Keratinocyte (primary cell): ENCODE results near the gene RRBP1. TPM values are rescaled to one million over a fixed set of nuclear protein-coding genes. Genes with fewer than 3 reads are reported as not detected.

Source experiments
- DNase-seq: peaks from one replicate; pipeline ENCODE4 v3.0.0-alpha.2; 2011; ENCODE audit warnings: low read depth, missing footprints, low spot score
- FAIRE-seq: peaks from 2 replicates; lab custom pipeline; 2011; peaks lifted over from hg19 to GRCh38; lab: Jason Lieb, UNC
- H2AFZ ChIP-seq: 2 replicates; pipeline ENCODE4 v1.6.0; 2012; ENCODE audit warnings: low read length, control low read depth, inconsistent platforms; ENCODE audit not compliant: control insufficient read depth
- H3K27ac ChIP-seq: 2 replicates; pipeline ENCODE4 v1.5.1; 2011; ENCODE audit warnings: low read length; ENCODE audit not compliant: control insufficient read depth, insufficient read depth
- H3K27me3 ChIP-seq: 3 replicates; pipeline ENCODE4 v1.6.0; 2011; ENCODE audit warnings: low read length; ENCODE audit not compliant: control insufficient read depth, insufficient read depth; ENCODE audit errors: extremely low read depth
- H3K36me3 ChIP-seq, 2 experiments: 2 replicates in 1 of 2; 3 replicates in 1 of 2; pipeline ENCODE4 v1.5.1; 2011; ENCODE audit warnings: low read length in 2 of 2, mild to moderate bottlenecking in 1 of 2; ENCODE audit not compliant: control insufficient read depth in 2 of 2, insufficient read depth in 2 of 2; ENCODE audit errors: extremely low read depth in 1 of 2
- H3K4me1 ChIP-seq: 3 replicates; pipeline ENCODE4 v1.5.1; 2011; ENCODE audit warnings: low read length; ENCODE audit not compliant: control insufficient read depth, insufficient read depth; ENCODE audit errors: extremely low read depth
- H3K4me2 ChIP-seq: 3 replicates; pipeline ENCODE4 v1.6.0; 2011; ENCODE audit warnings: low read depth, low read length; ENCODE audit not compliant: control insufficient read depth, insufficient read depth; ENCODE audit errors: extremely low read depth
- H3K4me3 ChIP-seq, 3 experiments: fragments of 200-600 bp in 1 of 3; sonication (generic) in 1 of 3; 2 replicates in 2 of 3; 3 replicates in 1 of 3; pipeline ENCODE4 v1.5.1; 2011 to 2016; ENCODE audit warnings: low read length in 3 of 3, mild to moderate bottlenecking in 3 of 3, control low read depth in 2 of 3, inconsistent platforms in 1 of 3, low read depth in 1 of 3, mixed read lengths in 1 of 3, mixed run types in 1 of 3, moderate library complexity in 1 of 3; ENCODE audit not compliant: control insufficient read depth in 2 of 3, insufficient read depth in 2 of 3; ENCODE audit errors: extremely low read depth in 1 of 3
- H3K79me2 ChIP-seq: 2 replicates; pipeline ENCODE4 v1.6.0; 2012; ENCODE audit warnings: low read length; ENCODE audit not compliant: control insufficient read depth, insufficient read depth
- H3K9ac ChIP-seq: 3 replicates; pipeline ENCODE4 v1.6.0; 2011; ENCODE audit warnings: low read length; ENCODE audit not compliant: control insufficient read depth, insufficient read depth; ENCODE audit errors: extremely low read depth
- H3K9me1 ChIP-seq: 3 replicates; pipeline ENCODE4 v1.6.0; 2011; ENCODE audit warnings: low read length; ENCODE audit not compliant: control insufficient read depth, insufficient read depth; ENCODE audit errors: extremely low read depth
- H3K9me3 ChIP-seq: 2 replicates; pipeline ENCODE4 v1.5.1; 2012; ENCODE audit warnings: low read depth, low read length; ENCODE audit not compliant: control insufficient read depth
- H4K20me1 ChIP-seq: 3 replicates; pipeline ENCODE4 v1.6.0; 2011; ENCODE audit warnings: low read length; ENCODE audit not compliant: control insufficient read depth, insufficient read depth; ENCODE audit errors: extremely low read depth
- EZH2 ChIP-seq: IDR thresholded peaks from one replicate; pipeline ENCODE4 v1.6.1; 2012; ENCODE audit warnings: inconsistent platforms, mild to moderate bottlenecking, low read length, moderate library complexity
- dilution Hi-C: fragments of 300-500 bp; cut with MboI; formaldehyde crosslinking; loops from one replicate; pipeline ENCODE4 v1.7.0; 2020; ENCODE audit warnings: low sequenced_read_pairs; ENCODE audit not compliant: extremely low pct_ligation_motif_present
- polyA plus RNA-seq, 5 experiments: library from polyadenylated mRNA; depleted of rRNA in 3 of 5; stranded (reverse) in 3 of 5; stranded (forward) in 1 of 5; unstranded in 1 of 5; fragments of >200 nt; gene quantifications; 1 replicate in 1 of 5; 2 replicates in 3 of 5; 3 replicates in 1 of 5; pipeline versions ENCODE4 v1.2.1 to v1.2.3, GENCODE V29; 2011 to 2012; ENCODE audit warnings: missing spikeins in 2 of 5, low read depth in 1 of 5, low replicate concordance in 1 of 5
- TF ChIP-seq, protein P1 (sequence below), 3 experiments: IDR thresholded peaks in 1 of 3; conservative IDR thresholded peaks in 1 of 3; optimal IDR thresholded peaks in 1 of 3; 2 replicates in 2 of 3; 3 replicates in 1 of 3; pipeline versions ENCODE3 to v1.5.1; 2011; ENCODE audit warnings: low read length in 3 of 3, mild to moderate bottlenecking in 3 of 3, moderate library complexity in 2 of 3, control low read depth in 1 of 3, inconsistent platforms in 1 of 3; ENCODE audit not compliant: insufficient read depth in 2 of 3; ENCODE audit errors: extremely low read depth in 1 of 3

RRBP1 gene
- polyA plus RNA-seq, 1 donor (not counting 4 experiments of a cell fraction or from before 2014, with no cell fraction given) = 43.9 TPM

DNA sequence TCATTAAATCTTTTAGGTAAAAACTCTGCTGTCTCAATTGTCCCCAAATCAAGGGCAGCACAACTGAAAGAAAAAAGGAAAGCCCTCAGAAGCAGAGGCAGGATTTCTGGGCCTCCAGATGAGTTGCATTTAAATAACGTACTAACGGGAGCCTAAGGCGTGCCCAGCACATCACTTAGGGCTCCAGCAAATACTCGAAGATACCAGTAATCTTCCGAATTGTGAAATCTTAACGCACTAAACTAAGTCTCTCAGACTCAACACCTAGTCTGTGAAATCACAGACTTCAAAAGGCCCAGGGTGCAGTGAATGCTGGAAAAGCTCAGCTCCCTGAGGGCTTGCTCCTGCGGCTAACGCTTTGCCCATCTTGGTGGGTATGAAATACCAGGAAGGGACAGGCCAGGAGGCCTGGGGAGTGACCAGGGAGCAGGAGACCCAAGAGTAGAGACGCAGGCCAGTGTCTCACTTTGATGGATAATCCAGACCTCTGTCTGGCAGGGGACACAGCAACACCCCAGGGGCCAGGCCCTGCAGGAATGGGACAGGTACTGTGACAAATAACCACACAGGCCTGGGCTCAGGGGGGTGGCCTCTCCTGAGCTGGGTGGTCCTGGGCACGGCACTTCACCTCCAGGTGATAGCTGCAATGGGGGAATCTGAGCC lies 36.4 kb downstream of the RRBP1 start:
- Histone ChIP-seq H3K9me3 (no peaks in the 10 kb centered on the region), H3K4me2 (no peak overlapping the region), H3K9ac (no peak overlapping the region), H3K9me1 (peaks cover 2% of the 10 kb centered on the region), H3K27ac (no peak overlapping the region), H3K4me3 (no peak overlapping the region), H3K27me3 (no peaks in the 10 kb centered on the region), H3K79me2 (peaks cover 68% of the 10 kb centered on the region), H2AFZ (no peak overlapping the region), H3K4me1 (no peaks in the 10 kb centered on the region), H3K36me3 (peaks cover 19 to 31% of the 10 kb centered on the region in 2 experiments), H4K20me1 (peaks cover 6% of the 10 kb centered on the region)
- DNase-seq = no peak
- FAIRE-seq = no peak
- dilution Hi-C loops = no loop called here
- no peak for TF ChIP-seq EZH2
- TF ChIP-seq, protein P1, sequence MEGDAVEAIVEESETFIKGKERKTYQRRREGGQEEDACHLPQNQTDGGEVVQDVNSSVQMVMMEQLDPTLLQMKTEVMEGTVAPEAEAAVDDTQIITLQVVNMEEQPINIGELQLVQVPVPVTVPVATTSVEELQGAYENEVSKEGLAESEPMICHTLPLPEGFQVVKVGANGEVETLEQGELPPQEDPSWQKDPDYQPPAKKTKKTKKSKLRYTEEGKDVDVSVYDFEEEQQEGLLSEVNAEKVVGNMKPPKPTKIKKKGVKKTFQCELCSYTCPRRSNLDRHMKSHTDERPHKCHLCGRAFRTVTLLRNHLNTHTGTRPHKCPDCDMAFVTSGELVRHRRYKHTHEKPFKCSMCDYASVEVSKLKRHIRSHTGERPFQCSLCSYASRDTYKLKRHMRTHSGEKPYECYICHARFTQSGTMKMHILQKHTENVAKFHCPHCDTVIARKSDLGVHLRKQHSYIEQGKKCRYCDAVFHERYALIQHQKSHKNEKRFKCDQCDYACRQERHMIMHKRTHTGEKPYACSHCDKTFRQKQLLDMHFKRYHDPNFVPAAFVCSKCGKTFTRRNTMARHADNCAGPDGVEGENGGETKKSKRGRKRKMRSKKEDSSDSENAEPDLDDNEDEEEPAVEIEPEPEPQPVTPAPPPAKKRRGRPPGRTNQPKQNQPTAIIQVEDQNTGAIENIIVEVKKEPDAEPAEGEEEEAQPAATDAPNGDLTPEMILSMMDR (optimal IDR thresholded peaks at IDR 0.05 in 1 of 3, IDR thresholded peaks at IDR 0.05 in 1 of 3, conservative IDR thresholded peaks at IDR 0.05 in 1 of 3; ENCODE audit: extremely low read depth in 1 of 3, insufficient read depth in 2 of 3, low read length in 3 of 3) = no peak

DNA sequence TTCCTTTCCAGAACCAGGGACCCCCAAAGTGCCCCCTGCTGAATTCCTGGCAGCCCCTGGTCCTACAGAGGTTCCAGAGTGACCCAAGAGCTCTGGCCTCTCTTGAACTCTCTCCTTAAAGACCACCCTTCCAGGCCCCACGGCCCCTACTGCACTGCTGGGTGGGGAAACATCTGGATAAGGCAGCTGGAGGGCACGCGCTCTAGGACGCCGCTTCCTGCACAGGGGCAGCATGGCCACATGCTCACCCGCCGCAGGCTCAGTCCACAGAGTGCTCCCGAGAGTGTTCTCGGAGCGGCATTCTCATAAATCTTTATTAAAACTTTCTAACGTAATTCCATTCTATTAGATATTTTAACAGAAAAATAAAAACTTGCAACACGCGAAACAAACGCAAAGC lies 37.0 kb downstream of the RRBP1 start:
- Histone ChIP-seq H3K27ac (no peak overlapping the region), H3K4me1 (no peaks in the 10 kb centered on the region), H3K79me2 (peaks cover 67% of the 10 kb centered on the region), H3K4me2 (no peak overlapping the region), H3K4me3 (no peak overlapping the region), H3K9ac (no peak overlapping the region), H3K9me1 (peaks cover 2% of the 10 kb centered on the region), H3K36me3 (peaks cover 25 to 33% of the 10 kb centered on the region in 2 experiments), H2AFZ (no peak overlapping the region), H3K9me3 (no peaks in the 10 kb centered on the region), H3K27me3 (no peaks in the 10 kb centered on the region), H4K20me1 (peaks cover 6% of the 10 kb centered on the region)
- FAIRE-seq (no peak), DNase-seq (no peak)
- dilution Hi-C loops = no loop called here
- TF ChIP-seq, protein P1 (optimal IDR thresholded peaks at IDR 0.05 in 1 of 3, IDR thresholded peaks at IDR 0.05 in 1 of 3, conservative IDR thresholded peaks at IDR 0.05 in 1 of 3; ENCODE audit: extremely low read depth in 1 of 3, insufficient read depth in 2 of 3, low read length in 3 of 3) = no peak
